IPS-11a (cell line): ENCODE results near the gene CLDN9.
A peak's percentile ranks its signal among the peaks of the same experiment; 100 is the strongest.
"Not testable (repeated sequence)": the region's sequence is repeated elsewhere in the genome, so short reads cannot be mapped to it uniquely, and the experiment has no call there.

Source experiments
- H3K4me3 ChIP-seq: one replicate; pipeline ENCODE4 v1.5.1; 2013; ENCODE audit warnings: low read depth, low read length, control low read depth

CLDN9 gene

GRCh38 chr16:3052571-3053329, 40.0 kb downstream of the CLDN9 start:
- not testable (repeated sequence) for H3K4me3 ChIP-seq

- not testable (repeated sequence) for H3K4me3 ChIP-seq
These were observed 40.6 kb downstream of the CLDN9 start for GRCh38 chr16:3053330-3053710.

- H3K4me3 ChIP-seq: no peak overlapping the region
These were observed 42.4 kb downstream of the CLDN9 start for GRCh38 chr16:3054965-3055733.

GRCh38 chr16:3055734-3056115, 43.0 kb downstream of the CLDN9 start:
- H3K4me3 ChIP-seq: not testable (repeated sequence)

- no peak overlapping the region for H3K4me3 ChIP-seq
These were observed 43.8 kb downstream of the CLDN9 start for GRCh38 chr16:3056336-3057180.

GRCh38 chr16:3057181-3058138, 44.7 kb downstream of the CLDN9 start:
- no peak overlapping the region for H3K4me3 ChIP-seq

GRCh38 chr16:3058139-3059030, 45.7 kb downstream of the CLDN9 start:
- peak overlapping the region; percentile 62 for H3K4me3 ChIP-seq

GRCh38 chr16:3059041-3059722, 46.5 kb downstream of the CLDN9 start:
- H3K4me3 ChIP-seq: peak overlapping the region; percentile 62

GRCh38 chr16:3059723-3060242, 47.1 kb downstream of the CLDN9 start:
- no peak overlapping the region for H3K4me3 ChIP-seq

- no peak overlapping the region for H3K4me3 ChIP-seq
These were observed 47.8 kb downstream of the CLDN9 start for GRCh38 chr16:3060339-3061127.

- H3K4me3 ChIP-seq: no peak overlapping the region
These were observed 49.8 kb downstream of the CLDN9 start for GRCh38 chr16:3062553-3062952.

GRCh38 chr16:3063625-3064386, 51.1 kb downstream of the CLDN9 start:
- H3K4me3 ChIP-seq: no peak overlapping the region
